Measurements from ENCODE around the gene WFDC2.

WFDC2 gene, protein sequence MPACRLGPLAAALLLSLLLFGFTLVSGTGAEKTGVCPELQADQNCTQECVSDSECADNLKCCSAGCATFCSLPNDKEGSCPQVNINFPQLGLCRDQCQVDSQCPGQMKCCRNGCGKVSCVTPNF

DNA sequence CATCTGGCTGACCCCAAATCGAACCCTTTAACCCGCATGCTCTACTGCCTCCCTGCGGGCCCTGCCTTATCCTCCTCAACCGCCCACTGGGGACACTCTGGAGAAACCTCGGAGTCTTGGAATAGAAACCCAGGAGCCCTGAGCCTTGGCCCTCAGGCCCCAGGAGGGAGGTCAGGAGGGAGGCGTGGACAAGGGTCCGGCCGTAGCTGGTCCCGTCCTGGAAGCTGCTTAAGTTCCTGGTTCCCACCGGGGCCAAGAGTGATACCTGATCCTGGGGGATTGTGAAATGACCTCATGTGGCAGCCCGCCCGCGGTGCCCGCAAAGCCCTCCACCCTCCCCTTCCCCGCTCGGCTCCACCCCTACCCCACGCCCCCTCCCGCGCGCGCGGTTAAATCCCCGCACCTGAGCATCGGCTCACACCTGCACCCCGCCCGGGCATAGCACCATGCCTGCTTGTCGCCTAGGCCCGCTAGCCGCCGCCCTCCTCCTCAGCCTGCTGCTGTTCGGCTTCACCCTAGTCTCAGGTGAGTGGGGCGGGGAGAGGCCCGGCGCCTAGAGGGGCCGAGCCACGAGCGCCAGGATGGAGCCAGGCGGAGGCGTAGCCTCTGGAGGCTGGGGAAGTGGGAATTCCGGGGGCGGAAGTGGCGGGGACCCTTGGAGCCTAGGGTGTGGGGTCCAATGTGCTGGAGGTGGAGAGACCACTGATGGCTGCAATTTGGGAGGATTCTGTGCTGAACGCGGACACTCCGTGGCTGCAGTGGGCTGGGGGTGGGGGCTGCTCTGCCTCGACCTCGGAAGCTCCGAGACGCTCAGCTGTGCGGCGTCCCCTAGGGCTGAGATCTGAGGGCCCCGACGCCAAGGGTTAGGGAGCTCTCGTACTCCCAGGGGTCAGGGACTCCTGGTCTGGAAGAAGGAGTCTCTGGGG lies at the start of gene WFDC2:
TSS of gene WFDC2 (plus strand) at position 418 of the 926 bp plus-strand sequence. CDS start at position 447, 29 bp downstream.
- DNase-seq = peak; percentile 26

DNA sequence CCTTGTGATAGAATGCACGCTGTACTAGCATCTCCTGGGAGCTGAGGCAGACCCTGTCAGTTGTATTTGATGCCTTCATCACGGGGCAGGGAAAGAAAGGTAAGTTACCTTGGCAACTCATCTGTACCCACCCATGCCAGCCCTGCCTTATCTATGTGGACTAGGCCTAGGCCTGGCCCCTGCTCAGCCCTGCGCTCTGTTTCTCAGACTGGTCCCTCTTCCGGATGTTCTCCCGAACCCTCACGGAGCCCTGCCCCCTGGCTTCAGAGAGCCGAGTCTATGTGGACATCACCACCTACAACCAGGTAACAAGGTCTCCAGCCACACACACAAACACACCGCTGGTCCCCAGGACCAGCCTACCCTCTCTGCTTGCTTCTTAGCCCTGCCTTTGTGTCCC lies 49.4 kb upstream of the WFDC2 start:
- DNase-seq = no peak

DNA sequence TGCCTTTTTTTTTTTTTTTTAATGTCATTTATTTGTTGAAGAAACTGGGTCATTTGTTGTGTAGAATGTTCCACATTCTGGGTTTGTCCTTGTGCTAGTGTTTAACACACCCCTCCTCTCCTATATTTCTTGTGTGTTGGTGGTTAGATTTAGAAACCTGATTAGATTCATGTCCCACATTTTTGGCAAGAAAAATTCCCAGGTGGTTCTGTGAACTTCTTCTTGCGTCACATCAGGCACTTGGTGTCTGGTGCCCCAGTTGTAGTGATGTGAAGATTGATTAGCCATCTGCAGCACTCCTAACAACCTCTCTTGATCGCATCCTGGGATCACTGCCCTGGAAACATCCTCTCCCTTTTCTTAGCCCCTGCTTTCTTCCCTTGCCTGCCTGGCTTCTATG lies 45.9 kb upstream of the WFDC2 start:
- DNase-seq = no peak

DNA sequence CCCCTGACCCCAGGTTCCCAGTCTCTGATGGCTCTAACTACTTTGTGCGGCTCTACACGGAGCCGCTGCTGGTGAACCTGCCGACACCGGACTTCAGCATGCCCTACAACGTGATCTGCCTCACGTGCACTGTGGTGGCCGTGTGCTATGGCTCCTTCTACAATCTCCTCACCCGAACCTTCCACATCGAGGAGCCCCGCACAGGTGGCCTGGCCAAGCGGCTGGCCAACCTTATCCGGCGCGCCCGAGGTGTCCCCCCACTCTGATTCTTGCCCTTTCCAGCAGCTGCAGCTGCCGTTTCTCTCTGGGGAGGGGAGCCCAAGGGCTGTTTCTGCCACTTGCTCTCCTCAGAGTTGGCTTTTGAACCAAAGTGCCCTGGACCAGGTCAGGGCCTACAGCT lies 44.0 kb upstream of the WFDC2 start:
- DNase-seq = no peak

DNA sequence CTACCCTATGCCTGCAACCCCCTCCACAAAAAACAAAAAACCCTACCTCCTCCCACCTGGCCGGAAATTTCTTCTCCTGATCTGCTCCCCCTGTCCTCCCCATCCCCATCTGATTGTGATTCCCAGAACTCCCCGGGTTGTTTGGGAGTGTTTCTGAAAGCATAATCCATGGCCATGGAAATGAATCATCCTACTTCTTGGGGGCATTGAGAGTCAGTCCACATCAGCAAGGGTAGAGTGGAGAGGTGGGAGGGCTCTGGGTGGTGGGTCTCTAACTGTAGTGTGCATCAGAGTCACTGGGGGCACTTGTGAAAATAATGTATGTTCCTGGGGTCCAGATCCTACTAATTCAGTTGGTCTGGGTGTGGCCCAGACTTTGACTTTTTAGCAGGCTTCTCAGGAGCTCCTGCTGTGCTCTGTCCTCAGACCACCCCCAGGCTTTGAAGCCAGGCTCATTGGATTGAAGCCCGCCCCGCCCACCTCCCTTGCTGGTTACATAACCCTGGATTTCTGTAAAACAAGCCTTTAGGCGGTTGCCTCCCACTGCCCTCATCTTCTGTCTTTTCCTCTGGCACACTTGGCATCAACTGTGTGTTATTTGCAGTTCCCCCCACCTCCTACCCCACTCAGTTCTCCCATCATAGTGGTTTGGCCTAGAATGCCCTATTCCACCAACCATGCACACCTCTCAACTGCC lies 43.1 kb upstream of the WFDC2 start:
- no peak for DNase-seq

DNA sequence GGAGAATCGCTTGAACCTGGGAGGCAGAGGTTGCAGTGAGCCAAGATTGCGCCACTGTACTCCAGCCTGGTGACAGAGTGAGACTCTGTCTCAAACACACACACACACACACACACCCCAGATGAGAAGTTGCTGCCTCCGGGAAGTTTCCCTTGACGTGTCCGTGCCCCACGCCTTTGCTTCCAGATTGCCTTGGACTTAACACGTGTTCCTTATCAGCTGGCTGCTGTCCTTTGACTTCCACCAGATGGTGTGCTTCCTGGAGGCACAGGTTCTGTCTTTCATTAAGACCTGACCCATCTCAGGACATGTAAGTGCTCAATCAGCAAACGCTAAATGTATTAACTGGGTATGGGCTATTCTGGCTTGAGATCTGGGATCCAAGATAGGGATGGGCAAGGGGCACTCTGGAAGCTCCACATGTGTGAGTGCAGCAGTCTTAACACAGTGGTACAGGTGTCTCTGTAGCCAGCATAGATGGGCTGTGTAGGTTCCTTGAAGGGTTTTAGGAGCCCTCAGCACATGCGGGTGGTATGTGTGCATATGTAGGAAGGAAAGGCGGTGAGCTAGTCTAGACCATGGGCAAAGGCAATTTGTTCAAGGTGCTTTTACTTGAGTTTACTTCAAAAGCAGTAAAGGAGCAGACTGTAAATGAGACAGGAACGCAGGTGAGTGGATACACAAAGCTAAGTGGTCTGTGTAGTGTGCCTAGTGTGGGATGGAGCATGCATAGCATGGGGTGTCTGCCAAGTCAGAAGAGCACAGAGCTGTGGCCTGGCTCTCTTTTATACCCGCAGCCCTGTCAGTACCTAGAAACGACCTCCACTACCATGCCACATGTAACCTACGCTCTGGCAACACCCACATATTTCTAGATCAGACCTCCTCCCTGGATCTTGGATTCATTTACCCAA lies 42.1 kb upstream of the WFDC2 start:
- no peak for DNase-seq

DNA sequence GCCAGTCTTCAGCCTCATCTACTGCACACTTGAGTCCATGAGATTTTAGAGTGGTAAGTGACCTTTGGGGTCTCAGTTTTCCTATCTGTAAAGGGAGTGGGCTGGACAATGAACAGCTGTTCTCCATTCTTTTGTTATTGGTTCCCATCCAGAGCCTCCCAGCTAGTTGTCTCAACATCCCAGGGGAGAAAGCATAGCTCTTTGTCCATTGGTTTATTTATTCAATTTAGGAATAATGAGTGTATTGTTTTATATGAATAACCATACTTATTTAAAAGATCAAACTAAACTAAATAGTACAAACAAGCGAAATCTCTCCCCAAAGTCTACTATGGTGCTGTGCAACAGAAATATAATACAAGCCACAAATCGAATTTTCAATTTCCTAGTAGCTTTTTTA lies 39.9 kb upstream of the WFDC2 start:
- no peak for DNase-seq

DNA sequence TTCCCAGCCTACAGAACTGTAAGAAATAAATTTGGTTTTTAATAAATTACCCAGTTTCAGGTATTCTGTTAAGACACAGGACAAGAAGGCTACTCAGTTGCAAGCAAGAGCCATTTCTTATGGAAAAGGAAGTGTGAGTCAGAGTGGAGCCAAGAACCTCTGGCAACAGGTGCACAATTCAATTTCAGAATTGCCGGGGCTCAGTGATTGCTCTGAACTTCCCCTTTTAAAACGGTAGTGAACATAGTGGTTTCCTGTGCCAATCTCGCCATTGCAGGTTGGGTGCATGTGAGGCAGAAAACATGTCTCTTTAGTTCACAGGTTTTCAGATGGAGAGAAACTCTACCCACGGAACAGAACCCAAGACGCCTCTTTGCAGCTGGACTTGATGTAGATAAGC lies 37.3 kb upstream of the WFDC2 start:
- no peak for DNase-seq

DNA sequence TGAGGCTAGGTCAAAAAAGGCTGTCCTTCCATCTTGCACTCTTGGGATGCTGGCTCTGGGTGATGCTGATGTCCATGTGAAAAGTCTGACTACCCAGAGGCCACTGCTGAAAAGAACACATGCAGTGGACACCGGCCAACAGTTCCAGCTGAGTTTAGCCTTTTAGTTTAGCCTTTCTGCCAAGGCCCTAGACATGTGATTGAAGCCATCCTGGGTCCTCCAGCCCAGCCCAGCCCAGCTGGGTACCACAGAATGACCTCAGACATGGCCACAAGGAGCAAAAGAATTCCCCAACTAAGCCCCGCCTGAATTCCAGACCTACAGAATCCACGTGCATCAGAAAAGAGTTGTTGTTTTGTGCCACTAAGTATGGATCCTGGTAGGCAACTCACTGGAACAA lies 36.2 kb upstream of the WFDC2 start:
- DNase-seq = peak; percentile 49

DNA sequence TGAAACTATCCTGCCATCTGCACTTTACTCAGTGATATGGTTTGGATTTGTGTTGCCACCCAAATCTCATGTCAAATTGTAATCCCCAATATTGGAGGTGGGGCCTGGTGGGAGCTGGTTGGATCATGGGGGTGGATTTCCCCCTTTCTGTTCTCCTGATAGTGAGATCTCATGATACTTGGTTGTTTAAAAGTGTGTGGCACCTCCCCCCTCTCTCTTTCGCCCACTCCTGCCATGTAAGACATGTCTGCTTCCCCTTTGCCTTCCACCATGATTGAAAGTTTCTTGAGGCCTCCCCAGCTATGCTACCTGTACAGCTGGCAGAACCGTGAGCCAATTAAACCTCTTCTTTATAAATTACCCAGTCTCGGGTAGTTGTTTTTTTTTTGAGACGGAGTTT lies 35.6 kb upstream of the WFDC2 start:
- DNase-seq = no peak

DNA sequence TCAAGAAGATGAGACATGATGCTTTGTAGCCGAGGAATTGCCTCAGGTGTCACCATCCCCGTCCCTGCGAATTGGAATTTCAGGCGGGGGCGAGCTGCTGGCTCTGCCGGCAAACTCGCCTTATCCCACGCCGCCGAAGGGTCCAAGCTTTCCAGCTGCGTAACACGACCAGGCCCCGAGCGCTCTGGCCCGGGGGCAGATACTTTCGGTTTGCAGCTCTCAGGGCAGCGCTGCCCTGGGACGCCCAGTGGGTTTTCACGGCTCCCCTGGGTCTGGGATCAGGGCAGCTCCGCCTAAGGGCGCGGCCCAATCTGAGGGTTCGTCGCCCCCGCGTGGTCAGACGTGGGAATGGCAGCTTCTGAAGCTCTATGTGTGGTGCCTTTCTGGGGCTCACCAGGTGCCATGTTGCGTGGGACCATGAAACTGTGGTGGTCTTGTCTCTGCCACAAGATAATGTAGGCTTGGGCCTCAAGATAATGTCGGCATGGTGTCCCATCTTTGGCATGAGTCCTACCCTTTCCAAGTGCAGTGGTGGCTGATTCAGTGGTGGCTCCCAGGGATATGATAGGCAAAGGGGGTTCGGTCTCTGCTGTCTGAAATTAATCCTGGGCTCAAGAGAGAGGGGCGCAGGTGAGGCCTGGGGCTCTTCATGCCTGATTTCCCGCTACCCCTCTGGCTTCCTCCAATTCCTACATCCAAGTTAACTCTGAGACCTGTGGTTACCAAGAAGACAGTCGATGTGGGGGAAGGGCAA lies 32.6 kb upstream of the WFDC2 start:
- peak; percentile 85 for DNase-seq

DNA sequence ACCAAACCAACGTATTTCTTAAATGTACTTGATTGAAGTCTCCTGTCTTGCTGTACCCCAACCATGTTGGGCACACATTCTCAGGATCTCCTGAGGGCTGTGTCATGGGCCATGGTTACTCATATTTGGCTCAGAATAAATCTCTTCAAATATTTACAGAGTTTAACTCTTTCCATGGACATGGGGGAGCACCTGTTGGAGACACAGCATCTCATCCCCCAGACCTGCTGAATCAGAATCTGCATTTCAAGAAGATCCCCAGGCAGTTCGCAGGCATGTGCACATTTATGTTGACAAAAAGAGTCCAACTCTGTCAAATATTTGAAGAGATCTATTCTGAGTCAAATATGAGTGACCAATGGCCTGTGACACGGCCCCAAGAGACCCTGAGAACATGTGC lies 29.1 kb upstream of the WFDC2 start:
- no peak for DNase-seq

DNA sequence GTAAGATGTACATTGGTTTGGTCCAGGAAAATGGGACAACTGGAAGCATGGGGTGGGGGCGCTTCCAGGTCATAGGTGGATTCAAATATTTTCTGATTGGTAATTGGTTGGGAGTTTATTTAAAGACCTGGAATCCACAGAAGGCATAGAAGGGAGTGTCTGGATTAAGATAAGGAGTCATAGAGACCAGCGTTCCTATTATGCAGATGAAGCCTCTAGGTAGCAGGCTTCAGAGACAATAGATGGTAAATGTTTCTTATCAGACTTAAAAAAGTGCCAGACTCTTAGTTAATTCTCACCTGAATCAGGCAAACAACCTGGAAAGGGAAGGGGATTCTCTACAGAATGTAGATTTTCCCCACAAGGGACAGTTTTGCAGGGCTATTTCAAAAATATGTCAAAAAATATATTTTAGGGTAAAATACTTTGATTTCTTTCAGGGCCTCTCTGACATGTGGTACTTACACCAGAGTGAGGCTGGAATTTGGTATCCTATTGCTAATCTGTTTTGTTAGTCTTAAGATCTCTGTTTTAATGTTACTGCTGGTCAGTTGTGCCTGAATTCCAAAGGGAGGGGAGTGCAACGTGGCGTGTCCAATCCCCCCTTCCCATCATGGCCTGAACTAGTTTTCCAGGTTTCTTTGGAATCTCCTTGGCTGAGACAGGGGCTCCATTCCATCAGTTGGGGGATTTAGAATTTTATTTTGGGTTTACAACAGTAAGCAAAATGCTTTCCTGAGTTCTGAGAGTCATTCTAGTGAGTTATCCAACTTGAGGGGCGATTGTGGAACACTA lies 28.5 kb upstream of the WFDC2 start:
- DNase-seq = no peak

DNA sequence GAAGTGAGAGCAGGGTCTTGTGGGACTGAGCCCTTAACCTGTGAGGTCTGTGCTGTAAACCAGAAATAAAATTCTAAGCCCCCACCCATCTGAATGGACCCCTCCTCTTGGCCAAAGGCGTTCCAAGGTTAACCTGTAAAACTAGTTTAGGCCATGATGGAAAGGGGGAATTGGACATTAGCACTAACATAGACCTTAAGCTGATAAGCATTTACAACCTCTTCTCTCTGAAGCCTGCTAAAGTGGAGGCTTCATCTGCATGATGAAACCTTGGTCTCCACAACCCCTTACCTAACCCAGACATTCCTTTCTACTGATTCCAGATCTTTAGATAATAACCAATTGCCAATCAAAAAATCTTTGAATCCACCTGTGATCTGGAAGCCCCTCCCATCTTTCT lies 27.8 kb upstream of the WFDC2 start:
- no peak for DNase-seq

DNA sequence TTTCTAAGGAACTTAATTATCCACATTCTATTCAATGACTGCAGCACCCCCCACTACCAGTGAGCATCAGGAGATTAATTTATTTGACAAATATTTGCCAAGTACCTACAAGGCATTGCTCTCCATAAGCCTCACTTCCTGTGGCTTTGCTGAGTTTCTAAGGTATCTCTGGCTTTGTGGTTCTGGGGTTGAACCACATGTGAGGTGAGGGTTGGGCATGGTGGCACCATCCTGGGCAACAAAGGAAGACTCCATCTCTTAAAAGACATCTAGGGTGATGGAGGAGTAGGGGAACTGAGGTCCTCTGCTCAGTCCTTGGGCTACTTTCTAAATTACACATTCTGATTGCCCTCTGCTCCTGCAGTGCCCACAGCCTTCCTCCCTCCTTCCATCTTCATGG lies 25.5 kb upstream of the WFDC2 start:
- no peak for DNase-seq

DNA sequence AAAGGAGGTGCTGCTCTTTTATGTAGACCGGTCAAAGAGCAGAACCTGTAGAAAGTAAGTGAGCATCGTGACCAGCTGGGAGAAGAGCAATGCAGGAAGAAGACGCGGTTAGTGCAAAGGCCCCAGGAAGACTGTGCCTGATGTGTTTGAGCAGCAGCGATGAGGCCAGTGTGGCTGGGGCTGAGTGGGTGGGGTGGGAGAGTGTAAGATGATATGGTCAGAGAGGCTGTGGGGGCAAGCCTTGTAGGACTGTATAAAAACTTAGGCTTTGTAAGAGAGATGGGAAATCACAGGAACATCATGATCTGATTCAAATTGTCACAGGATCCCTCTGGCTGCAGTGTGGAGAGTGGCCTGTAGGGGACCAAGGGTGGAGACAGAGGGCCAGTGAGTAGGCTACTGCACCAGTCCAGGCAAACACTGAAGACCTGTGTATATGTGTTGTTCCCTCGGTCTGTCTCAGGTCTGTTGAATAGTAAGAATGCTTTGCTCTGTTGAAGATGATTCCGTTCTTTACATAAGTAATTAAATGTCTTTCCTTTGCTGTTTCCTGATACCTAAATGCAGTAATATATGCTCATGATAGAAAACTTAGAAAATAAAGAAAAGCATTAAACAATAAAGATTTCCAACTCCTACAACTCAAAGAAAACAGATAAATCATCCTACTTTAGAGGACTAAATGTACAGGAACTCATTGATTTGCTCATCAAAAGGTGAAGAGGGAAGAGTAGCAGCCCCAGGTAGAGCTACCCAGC lies 23.6 kb upstream of the WFDC2 start:
- no peak for DNase-seq

DNA sequence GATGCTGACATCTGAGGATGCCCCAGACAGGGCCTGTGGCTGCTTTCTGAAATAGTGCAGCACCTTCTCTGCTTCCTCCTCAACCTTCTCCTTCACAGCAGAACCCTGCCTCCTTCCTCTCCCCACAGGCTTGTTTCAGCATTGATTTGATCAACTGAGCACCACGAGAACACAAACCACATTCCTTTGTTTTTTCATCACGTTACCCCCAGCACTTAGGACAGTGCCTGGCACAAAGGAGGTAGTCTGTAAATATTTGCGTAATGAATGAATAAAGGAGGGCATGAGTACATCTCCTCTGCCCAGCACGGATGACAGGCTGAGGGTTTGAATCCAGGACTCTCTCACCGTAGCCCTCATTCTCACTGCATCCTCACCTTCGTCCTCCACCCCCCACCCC lies 21.3 kb upstream of the WFDC2 start:
- DNase-seq = no peak

DNA sequence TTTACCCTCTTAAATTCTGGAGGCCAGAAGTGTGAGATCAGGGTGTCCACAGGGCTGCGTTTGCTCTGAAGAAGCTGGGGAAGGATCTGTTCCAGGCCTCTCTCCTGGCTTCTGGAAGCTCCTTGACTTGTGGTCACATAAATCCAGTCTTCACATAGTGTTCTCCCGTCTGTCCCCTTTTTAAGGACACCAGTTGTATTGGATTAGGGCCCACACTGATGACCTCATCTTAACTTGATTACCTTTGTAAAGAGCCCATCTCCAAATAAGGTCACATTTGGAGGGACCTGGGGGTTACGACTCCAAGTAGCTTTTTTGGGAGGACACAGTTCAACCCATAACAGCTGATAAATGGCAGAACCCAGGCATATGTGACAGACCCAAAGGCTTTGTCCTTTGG lies 20.0 kb upstream of the WFDC2 start:
- DNase-seq = no peak

DNA sequence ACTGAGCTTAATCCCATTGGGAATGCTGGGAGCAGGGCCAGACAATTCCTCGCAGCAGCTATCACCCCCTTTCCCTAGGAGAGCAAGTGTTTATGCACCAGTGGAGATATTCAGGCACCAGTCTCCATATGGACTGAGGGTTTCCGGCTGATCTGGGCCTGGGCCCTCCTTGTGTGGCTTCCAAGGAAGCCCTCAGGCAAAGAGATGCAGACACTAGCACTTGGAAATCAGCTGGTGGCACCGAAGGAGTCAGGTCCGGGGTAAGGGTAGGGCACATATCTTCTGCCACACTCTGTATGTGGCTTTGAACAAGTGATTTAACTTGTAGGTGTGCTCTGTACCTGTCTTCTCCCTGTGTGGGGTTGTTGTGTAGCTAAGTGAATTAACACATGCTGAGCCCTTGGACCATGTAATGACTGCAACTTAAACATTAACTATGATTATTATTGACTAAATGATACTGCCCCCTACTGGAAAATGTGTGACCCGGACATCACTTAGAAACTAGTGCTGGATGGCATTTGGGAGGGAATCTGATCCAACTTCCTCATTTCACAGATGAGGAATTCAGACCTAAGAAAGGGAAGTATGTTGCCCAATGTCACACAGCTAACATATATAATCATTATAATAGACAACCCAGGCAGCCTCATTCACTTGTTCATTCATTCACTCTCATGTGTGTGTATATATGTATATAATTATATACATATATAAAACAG lies 19.3 kb upstream of the WFDC2 start:
- no peak for DNase-seq

DNA sequence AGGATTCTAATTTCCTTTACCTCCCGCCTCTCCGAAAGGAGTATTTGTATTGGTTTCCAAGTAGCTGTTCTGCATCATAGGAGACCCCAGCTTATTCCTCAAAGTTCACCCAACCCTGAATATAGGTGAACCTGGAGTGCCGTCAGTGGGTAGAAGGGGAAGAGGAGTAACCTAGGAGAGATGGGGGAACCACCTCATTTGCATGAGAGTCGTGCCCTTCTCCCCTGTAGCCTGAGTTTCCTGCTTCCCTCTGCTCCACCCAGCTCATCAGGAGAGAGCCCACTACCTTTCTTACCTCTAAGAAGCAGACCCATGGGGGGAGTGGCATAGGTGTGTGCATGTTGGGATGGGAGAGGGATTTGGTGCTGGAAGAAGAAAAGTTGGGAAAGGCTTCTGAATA lies 17.3 kb upstream of the WFDC2 start:
- no peak for DNase-seq
